GM12872 (cell line): ENCODE data around the gene SRGAP1.

Experiments used
- CTCF ChIP-seq: IDR thresholded peaks from 3 replicates; pipeline ENCODE4 v1.5.1; 2011; ENCODE audit warnings: low read depth, mild to moderate bottlenecking, low read length, moderate library complexity; ENCODE audit not compliant: insufficient read depth

The SRGAP1 gene

GRCh38 chr12:63919756-63920155 is 75.3 kb downstream of the SRGAP1 start:
- no peak for TF ChIP-seq CTCF

GRCh38 chr12:63921157-63921556 is 76.7 kb downstream of the SRGAP1 start:
- TF ChIP-seq CTCF, result no peak

GRCh38 chr12:63922474-63922873 is 78.0 kb downstream of the SRGAP1 start:
- no peak for TF ChIP-seq CTCF

GRCh38 chr12:63924781-63925180 is 80.3 kb downstream of the SRGAP1 start:
- TF ChIP-seq CTCF, result no peak

GRCh38 chr12:63927511-63927910 is 83.0 kb downstream of the SRGAP1 start:
- no peak for TF ChIP-seq CTCF

- TF ChIP-seq CTCF, result no peak
These were observed 83.8 kb downstream of the SRGAP1 start for GRCh38 chr12:63928305-63928704.

GRCh38 chr12:63929426-63929825 is 84.9 kb downstream of the SRGAP1 start:
- TF ChIP-seq CTCF, result no peak

GRCh38 chr12:63930971-63931370 is 86.5 kb downstream of the SRGAP1 start:
- TF ChIP-seq CTCF, result no peak
